EH (cell line): Measurements from ENCODE around the gene HIVEP3.

Experiments used
- DNase-seq: peaks from one replicate; pipeline ENCODE4 v3.0.0-alpha.2; 2015; ENCODE audit warnings: low read depth

HIVEP3 gene

DNA sequence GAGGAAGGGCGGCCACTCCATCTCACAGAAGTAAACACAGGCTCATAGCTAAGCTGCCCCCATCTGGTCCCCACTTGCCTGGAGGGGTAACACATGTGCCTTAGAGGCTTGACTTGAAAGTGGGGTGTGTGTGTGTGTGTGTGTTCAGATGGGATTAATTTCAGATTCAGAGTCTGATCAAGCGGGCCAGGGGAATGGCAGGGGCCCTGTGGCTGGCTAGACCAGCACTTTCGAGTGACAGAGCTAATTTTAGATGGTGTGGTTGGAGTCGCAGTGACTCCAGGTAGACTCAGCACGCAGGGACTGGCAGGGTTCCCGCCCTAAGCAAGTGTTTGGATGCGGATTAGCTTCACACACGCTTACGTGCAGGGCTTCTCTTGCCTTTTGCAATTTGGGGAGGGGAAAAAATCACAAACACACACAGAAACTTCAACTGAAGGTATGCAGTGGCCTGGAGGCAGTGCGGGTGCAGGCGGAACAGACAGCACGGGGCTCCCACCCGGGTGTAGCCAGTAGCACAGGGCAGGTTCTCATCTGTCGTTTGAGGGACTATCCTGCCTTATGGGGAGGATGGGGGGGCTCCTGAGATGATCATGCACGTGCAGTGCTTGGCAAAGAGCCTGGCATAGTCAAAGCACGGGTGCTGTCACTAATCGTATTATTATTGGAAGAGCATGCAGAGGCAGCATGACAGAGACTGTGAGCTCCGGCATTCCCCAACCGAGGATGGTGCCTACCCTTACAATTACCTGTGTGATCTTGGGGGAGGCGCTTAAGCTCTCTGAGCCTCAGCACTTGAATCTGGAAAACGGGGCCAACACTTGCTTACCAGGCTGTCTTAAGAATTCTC lies 435.5 kb downstream of the HIVEP3 start:
- DNase-seq: no peak

DNA sequence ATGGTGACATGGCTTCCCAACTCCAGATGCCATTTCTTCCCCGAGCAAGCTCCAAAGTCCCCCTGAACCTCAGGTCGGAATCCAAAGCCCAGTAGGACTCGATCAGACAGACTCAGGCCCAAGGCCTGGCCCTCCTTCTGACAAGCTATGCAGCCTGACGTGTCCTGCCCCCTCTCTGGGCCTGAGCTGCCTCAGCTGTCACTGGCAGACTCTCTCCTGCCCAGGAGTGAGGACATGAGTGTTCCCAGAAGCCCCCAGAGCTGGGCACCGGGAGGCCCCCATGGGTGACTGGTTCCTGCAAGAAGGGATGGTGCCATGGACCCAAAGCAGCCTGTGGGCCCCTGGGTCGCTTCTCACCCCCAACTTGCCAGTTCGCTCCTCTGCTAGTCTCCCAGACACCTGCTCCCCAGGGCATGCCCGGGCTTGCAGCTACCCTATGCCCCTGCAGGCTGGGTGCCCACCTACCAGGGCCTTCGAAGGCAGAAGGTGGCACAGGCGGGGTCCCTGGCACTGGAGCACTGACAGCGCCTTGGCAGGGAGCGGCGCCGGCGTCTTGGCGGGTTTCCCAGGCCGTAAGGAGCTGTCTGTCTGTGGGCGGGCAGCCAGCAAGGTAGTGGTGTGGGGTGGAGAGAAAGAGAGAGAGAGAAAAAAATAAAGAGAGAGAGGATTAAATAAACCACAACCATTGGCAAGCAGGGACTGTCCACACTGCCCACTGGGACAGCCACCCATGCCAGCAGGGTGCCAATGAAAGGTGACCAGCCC lies 436.5 kb downstream of the HIVEP3 start:
- DNase-seq: no peak

DNA sequence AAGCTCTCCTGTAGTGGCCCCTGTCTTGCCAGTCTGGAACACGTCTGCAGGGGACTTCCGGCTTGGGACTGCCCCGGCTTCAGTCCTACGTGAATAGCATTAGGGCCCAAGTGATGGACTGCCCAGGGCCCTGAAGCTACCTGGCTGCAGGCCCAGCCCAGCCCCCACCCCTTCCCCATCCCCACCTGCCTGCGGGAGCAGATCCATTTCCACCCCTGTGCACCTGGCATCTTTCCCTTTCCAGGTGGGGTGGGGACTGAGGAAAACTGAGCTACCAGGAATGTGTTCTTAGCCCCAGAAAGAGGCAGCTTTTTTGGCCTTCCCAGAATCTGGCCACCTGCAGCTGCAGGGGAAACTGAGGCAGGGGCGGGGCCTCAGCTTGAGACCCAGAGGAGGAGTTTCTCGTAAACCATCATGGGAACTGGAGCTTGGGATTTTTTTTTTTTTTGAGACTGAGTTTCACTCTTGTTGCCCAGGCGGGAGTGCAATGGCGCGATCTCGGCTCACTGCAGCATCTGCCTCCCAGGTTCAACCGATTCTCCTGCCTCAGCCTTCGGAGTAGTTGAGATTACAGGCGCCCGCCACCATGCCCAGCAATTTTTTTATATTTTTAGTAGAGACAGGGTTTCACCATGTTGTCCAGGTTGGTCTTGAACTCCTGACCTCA lies 437.5 kb downstream of the HIVEP3 start:
- DNase-seq: no peak

- DNase-seq: no peak
These were observed 438.3 kb downstream of the HIVEP3 start for GRCh38 chr1:41480204-41481108.

DNA sequence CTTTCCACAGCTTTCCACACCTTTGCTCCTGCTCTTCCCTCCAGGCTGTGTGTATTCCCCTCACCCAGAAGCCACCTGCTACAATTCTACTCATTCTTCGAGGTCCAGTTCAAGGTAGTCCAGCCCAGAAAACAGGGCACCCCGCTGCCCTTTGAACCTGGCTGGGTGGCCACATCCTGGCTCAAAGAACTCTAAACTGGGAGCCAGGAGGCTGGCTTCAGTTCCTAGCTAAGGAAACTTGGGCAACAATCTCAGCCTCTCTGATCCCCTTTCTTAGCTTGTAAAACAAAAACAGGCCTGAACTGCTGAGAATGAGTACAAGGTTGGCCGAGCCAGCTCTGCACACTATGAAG lies 438.9 kb downstream of the HIVEP3 start:
- no peak for DNase-seq

- peak; percentile 56 for DNase-seq
These were observed 439.5 kb downstream of the HIVEP3 start for GRCh38 chr1:41479000-41479807.

GRCh38 chr1:41478118-41478748 lies 440.5 kb downstream of the HIVEP3 start:
- DNase-seq: no peak

DNA sequence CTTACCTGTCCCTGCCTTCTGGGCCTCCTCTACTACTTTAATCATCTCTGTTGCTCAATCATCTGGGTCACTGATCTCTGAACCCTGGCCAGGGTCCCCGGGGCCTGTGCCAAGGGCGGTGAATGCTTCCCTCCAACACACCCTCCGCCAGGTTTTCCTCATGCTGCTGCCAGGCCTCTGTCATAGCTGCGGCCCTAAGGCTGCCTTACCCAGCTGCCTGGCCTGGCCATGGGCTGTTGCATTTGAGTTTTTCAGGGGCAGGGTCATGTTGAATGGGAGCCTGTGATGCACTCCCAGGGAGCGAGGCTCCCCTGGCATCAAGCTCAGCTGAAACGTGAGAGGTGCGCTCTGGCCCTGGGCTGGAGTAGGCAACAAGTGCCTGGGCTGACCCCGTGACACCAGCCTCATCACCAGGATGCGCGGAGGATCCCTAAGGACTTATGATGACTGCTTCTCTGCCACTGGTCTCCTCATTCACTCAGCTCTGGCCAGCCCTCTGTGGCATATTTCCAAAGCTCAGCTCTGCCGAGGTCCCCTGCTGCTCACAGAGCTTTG lies 441.8 kb downstream of the HIVEP3 start:
- DNase-seq: peak; percentile 33

- peak; percentile 74 for DNase-seq
These were observed 442.7 kb downstream of the HIVEP3 start for GRCh38 chr1:41475859-41476567.

- no peak for DNase-seq
These were observed 443.4 kb downstream of the HIVEP3 start for GRCh38 chr1:41475346-41475745.

- peak; percentile 59 for DNase-seq
These were observed 444.0 kb downstream of the HIVEP3 start for GRCh38 chr1:41474490-41475271.

- no peak for DNase-seq
These were observed 444.9 kb downstream of the HIVEP3 start for GRCh38 chr1:41473738-41474362.

DNA sequence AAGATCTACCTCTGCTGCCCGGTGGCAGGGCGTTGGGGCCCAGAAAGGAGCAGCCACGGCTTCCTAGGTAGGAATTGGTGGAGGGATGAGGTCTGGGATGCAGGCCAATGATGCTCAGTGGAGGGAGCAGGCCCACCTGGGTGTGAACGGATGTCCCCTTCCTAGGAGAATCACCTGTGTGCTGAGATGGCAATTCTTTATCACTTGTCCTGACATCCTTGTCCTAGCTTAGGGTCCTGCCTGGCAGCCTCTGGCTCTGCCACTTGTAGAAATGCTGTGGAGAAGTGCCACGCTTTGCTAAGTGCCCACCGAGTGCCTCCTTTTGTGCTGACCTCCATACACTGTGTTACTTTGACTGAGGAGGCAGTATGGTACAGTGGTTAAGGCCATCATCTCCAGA lies 447.1 kb downstream of the HIVEP3 start:
- no peak for DNase-seq

DNA sequence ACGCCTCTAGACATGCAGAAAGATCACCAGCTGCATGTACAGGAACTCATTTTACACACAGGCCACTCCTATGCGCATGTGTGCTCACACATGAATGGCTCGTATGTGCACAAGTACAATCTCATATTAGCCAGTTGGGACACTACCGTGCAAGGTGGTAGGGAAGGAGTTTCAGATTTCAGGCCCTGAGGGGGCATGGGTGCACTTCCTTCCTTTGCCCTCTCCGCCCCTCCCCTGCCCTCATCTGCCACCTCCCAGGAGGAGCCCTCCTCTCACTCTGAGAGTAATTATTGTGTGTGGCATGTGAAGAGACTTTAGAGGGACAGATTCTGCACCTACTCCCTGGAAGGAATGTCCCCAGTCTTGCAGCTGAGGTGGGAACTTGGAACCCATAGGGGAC lies 449.0 kb downstream of the HIVEP3 start:
- no peak for DNase-seq

DNA sequence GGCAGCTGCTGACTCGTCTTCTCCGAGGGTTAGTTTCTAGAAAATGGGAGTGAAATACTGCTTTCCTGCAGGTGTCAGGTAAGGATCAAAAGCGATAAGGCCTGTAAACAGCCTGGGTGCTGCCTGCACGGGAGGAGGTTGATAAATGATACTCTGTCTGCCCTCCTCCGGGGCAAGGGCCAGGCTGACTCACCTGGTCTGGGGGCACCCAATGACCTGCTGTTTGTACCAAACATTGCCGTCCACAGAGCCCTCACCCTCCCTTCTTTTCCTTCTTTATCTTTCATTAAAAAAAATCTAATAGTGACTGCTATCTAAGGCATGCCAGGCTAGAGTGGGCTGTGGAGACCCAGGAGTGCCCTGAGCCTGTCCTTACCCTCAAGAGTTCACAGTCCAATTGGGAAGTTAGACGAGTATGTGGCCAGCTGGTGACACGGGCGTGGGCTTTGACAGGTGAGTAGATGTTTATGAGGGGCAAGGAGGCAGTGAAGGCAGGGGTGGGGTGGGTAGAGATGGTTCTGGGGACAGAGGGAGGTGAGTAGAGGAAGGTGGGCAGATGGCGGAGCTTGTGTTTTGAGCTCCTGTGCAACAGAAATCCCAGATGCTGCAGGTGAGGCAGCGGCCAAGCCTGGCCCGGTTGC lies 450.5 kb downstream of the HIVEP3 start:
- DNase-seq: no peak

DNA sequence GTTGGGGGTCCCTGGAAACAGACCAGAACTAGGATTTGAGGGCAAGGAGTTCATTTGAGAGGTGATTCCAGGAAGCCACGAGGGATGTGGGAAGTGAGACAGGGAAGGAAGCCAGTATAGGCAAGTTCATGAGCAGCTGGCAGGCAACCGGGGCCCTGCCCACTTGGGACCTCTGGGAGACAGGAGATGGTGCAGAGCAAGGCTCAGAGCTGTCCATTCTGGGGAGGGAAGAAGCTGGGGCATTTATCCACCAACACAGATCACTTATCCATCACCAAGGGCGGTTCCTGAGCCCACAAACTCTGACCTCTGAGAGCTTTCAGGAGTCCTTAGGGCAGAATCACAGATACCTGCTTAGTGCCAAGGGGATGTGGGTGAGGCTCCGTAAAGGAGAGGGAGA lies 451.0 kb downstream of the HIVEP3 start:
- DNase-seq: no peak

DNA sequence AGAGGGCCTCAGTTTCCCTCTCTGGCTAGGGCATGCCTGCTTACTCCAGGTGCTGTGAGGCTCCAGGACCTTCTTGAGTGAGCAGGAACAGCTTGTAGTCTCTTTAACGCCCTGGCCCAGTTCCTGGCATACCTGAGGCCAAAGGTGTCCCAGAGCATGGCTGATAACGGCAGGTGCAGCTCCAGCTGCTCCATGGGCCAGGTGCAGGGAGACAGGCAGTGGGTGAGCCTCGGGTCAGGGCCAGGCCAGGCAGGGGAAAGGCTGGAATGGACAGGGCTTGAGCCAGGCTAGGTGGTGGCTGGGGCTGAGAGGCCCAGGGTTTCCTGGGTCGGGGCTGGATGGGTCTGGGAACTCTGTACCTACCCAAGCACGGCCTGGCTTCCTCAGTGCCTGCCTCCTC lies 452.6 kb downstream of the HIVEP3 start:
- no peak for DNase-seq

- no peak for DNase-seq
These were observed 453.0 kb downstream of the HIVEP3 start for GRCh38 chr1:41465741-41466140.
